K562 (cell line): ENCODE measurements around the gene CDSN. TPM values are rescaled to one million over a fixed set of nuclear protein-coding genes. Genes with fewer than 3 reads are reported as not detected.

Experiments used
- ATF7 ChIP-seq: fragments of 450-650 bp; IDR thresholded peaks from 2 replicates; pipeline ENCODE4 v1.7.1; 2014; ENCODE audit warnings: mild to moderate bottlenecking, moderate library complexity
- CXXC5 ChIP-seq: fragments of 250-450 bp; sonication (Bioruptor Pico); IDR thresholded peaks from 2 replicates; pipeline ENCODE4 v1.8.0; 2022; ENCODE audit warnings: inconsistent platforms, mild to moderate bottlenecking, moderate library complexity
- EHMT2 ChIP-seq: fragments of 450-650 bp; IDR thresholded peaks from 2 replicates; pipeline ENCODE4 v1.6.1; 2018; ENCODE audit warnings: antibody characterized with exemption
- ETS1 ChIP-seq: conservative IDR thresholded peaks from 2 replicates; pipeline ENCODE4 v1.6.1; 2011; ENCODE audit warnings: low read depth, mild to moderate bottlenecking, low read length; ENCODE audit not compliant: control insufficient read depth
- ILK ChIP-seq: fragments of 450-650 bp; IDR thresholded peaks from 2 replicates; pipeline ENCODE4 v1.6.1; 2016; ENCODE audit warnings: missing genetic modification characterization, low read depth, mild to moderate bottlenecking, missing compliant biosample characterization, moderate library complexity, borderline replicate concordance
- MBD1 ChIP-seq: fragments of 250-450 bp; sonication (Bioruptor Pico); IDR thresholded peaks from 2 replicates; pipeline ENCODE4 v1.8.0; 2022; ENCODE audit warnings: inconsistent platforms
- NCOA2 ChIP-seq, 2 experiments: fragments of 450-650 bp; IDR thresholded peaks; 2 replicates each; pipeline ENCODE4 v1.6.1; 2018; ENCODE audit warnings: mild to moderate bottlenecking in 2 of 2, moderate library complexity in 1 of 2; ENCODE audit not compliant: partially characterized antibody in 2 of 2
- STAG1 ChIP-seq: sonication (generic); formaldehyde crosslinking; IDR thresholded peaks from 2 replicates; pipeline ENCODE4 v1.5.0; 2020; ENCODE audit warnings: missing genetic modification reagents, borderline replicate concordance
- THRB ChIP-seq: fragments of 450-650 bp; formaldehyde crosslinking; conservative IDR thresholded peaks from 2 replicates; pipeline ENCODE4 v1.4.0; 2022; ENCODE audit warnings: mild to moderate bottlenecking, missing genetic modification characterization
- ZBTB2 ChIP-seq: fragments of 450-650 bp; IDR thresholded peaks from 2 replicates; pipeline ENCODE4 v1.6.1; 2016; ENCODE audit warnings: antibody characterized with exemption
- ZBTB49 ChIP-seq: sonication (generic); formaldehyde crosslinking; IDR thresholded peaks from 2 replicates; pipeline ENCODE4 v1.8.0; 2022; ENCODE audit warnings: missing genetic modification reagents, mild to moderate bottlenecking, borderline replicate concordance
- ZNF175 ChIP-seq: fragments of 200-800 bp; sonication (Bioruptor generic); IDR thresholded peaks from 2 replicates; pipeline ENCODE4 v1.6.1; 2016; ENCODE audit warnings: low read depth, mild to moderate bottlenecking, missing genetic modification characterization, missing compliant biosample characterization
- ZNF740 ChIP-seq, 3 experiments: fragments of 200-800 bp in 1 of 3; sonication (Bioruptor generic) in 1 of 3; sonication (generic) in 1 of 3; formaldehyde crosslinking in 1 of 3; IDR thresholded peaks; 2 replicates each; pipeline versions ENCODE4 v1.6.1 to v1.8.0; 2016 to 2022; ENCODE audit warnings: mild to moderate bottlenecking in 2 of 3, missing compliant biosample characterization in 2 of 3, missing genetic modification characterization in 2 of 3, missing genetic modification reagents in 1 of 3
- ZNF77 ChIP-seq: fragments of 250-450 bp; sonication (Bioruptor Pico); IDR thresholded peaks from 2 replicates; pipeline ENCODE4 v1.5.0; 2020
- polyA plus RNA-seq, 8 experiments: library from polyadenylated mRNA; depleted of rRNA in 4 of 8; stranded (reverse) in 5 of 8; unstranded in 3 of 8; fragments of >200 nt; fragmentation: Nextera tagmentation in 2 of 8; fragmentation: Illumina TruSeq in 1 of 8; extraction: Ambion mirVana in 2 of 8; extraction: Trizol in 1 of 8; gene quantifications; 2 replicates each; pipeline versions ENCODE4 v1.2.1 to v1.2.3, GENCODE V29; 2011 to 2014; ENCODE audit warnings: inconsistent platforms in 1 of 8, missing spikeins in 1 of 8
- total RNA-seq, 7 experiments: library from RNA; depleted of rRNA in 6 of 7; stranded (reverse); fragments of >200 nt in 6 of 7; fragmentation: Illumina TruSeq in 2 of 7; extraction: Trizol in 2 of 7; gene quantifications; 2 replicates each; pipeline versions ENCODE4 v1.2.1 to v1.2.3, GENCODE V29; 2011 to 2021; ENCODE audit warnings: low replicate concordance in 1 of 7

The CDSN gene
- total and polyA plus RNA-seq, 9 of the 15 experiments (the other 6 are each of a cell fraction or from before 2014, with no cell fraction given), result not detected

- TF ChIP-seq MBD1 (no peak), STAG1 (no peak), ZBTB2 (0 out of 2 replicates have a peak, but pooled peaks have one; percentile 33), NCOA2 (IDR thresholded peaks at IDR 0.05; ENCODE audit: partially characterized antibody in 2 of 2) (no peak), ILK (tag) (no peak), ZBTB49 (no peak), ZNF77 (CRISPR knock-in tag) (no peak), CXXC5 (CRISPR knock-in tag) (no peak), EHMT2 (no peak), ZNF740 (CRISPR knock-in tag; IDR thresholded peaks at IDR 0.05) (no peak), ZNF740 (tag; IDR thresholded peaks at IDR 0.05) (no peak), ATF7 (no peak), ETS1 (0 out of 2 replicates have a peak, but pooled peaks have one; percentile 22), THRB (CRISPR knock-in tag) (no peak), ZNF175 (no peak)
Measured at GRCh38 chr6:31158863-31159855, 38.9 kb upstream of the CDSN start (continued).
